HL-60 (cell line): ENCODE data around the gene MMRN1.

ENCODE experiments used
- CTCF ChIP-seq: IDR thresholded peaks from one replicate; pipeline ENCODE4 v1.5.1; 2011; ENCODE audit warnings: low read length, control low read depth, inconsistent platforms; ENCODE audit not compliant: insufficient read depth
- GABPA ChIP-seq: IDR thresholded peaks from 2 replicates; pipeline ENCODE4 v1.6.1; 2012; ENCODE audit warnings: low read depth

GRCh38 chr4:89954906-89955695, 60.4 kb downstream of the MMRN1 start:
- TF ChIP-seq CTCF (no peak), GABPA (no peak)
